Measurements from ENCODE around the gene INTU.

The INTU gene

DNA sequence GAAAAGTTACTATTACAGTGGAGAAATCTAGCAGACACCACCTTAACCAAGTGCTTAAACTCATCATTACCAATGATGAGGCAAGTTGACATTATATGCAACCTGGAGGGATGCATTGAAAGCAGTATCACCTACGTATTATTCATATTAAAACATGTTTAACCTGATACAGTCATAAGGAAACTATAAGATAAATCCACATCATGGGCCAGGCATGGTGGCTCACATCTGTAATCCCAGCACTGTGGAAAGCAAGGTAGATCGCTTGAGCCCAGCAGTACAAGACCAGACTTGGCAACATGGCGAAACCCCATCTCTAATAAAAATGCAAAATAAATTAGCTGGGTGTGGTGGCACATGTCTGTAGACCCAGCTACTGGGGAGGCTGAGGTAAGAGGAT lies 22.3 kb upstream of the INTU start:
- H3K4me1 ChIP-seq, result no peaks in the 10 kb centered on the region
- TF ChIP-seq Cebpa-rat (IDR thresholded peaks at IDR 0.05), result no peak
- no peaks in the 10 kb centered on the region for H4K20me1 ChIP-seq
- H3K36me3 ChIP-seq, result no peaks in the 10 kb centered on the region
- H3K4me2 ChIP-seq, result no peak overlapping the region
- no peak overlapping the region for H3K4me3 ChIP-seq
- H3K27ac ChIP-seq, result no peak overlapping the region
- H3K27me3 ChIP-seq, result no peaks in the 10 kb centered on the region
- H3K9ac ChIP-seq, result no peak overlapping the region
- H3K9me3 ChIP-seq, result no peaks in the 10 kb centered on the region

DNA sequence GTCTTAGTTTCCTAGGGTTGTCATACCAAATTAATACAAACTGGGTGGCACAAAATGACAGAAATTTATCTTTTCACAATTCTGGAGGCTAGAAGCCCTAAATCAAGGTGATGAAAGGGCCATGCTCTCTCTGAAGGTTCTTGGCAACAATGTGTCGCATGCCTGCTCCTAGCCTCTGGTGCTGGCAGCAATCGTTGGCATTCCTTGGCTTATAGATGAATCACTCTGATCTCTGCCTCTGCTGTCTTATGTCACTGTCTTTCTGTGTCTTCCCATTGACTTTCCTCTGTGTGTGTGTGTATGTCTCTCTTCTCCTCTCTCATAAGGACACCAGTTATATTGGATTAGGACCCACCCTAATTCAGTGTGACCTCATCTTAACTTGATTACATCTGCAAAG lies 15.9 kb upstream of the INTU start:
- no peaks in the 10 kb centered on the region for H3K36me3 ChIP-seq
- H3K4me1 ChIP-seq, result no peaks in the 10 kb centered on the region
- no peak overlapping the region for H3K4me3 ChIP-seq
- H3K9me3 ChIP-seq, result no peaks in the 10 kb centered on the region
- H4K20me1 ChIP-seq, result no peaks in the 10 kb centered on the region
- no peak overlapping the region for H3K27ac ChIP-seq
- no peaks in the 10 kb centered on the region for H3K27me3 ChIP-seq
- no peak overlapping the region for H3K4me2 ChIP-seq
- TF ChIP-seq Cebpa-rat (IDR thresholded peaks at IDR 0.05), result no peak
- no peak overlapping the region for H3K9ac ChIP-seq

DNA sequence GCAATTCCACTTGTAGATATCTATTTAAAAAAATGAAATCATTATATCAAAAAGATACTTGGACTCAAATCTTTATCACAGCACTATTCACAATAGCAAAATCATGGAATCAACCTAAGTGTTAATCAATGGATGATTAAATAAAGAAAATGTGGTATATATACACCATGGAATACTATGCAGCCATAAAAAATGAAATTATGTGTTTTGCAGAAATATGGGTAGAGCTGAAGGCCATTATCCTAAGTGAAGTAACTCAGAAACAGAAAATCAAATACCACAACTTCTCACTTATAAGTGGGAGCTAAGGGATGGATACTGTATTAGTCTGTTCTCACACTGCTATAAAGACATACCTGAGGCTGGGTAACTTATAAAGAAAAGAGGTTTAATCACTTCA lies 14.3 kb upstream of the INTU start:
- H3K27ac ChIP-seq, result no peak overlapping the region
- peaks cover 6% of the 10 kb centered on the region; the same call in 1 of the 2 replicates for H3K4me1 ChIP-seq
- H3K4me3 ChIP-seq, result no peak overlapping the region
- peaks cover 12% of the 10 kb centered on the region for H3K9me3 ChIP-seq
- no peak overlapping the region for H3K4me2 ChIP-seq
- no peaks in the 10 kb centered on the region for H4K20me1 ChIP-seq
- H3K36me3 ChIP-seq, result no peaks in the 10 kb centered on the region
- no peak overlapping the region for H3K9ac ChIP-seq
- H3K27me3 ChIP-seq, result no peaks in the 10 kb centered on the region
- no peak for TF ChIP-seq Cebpa-rat (IDR thresholded peaks at IDR 0.05)

DNA sequence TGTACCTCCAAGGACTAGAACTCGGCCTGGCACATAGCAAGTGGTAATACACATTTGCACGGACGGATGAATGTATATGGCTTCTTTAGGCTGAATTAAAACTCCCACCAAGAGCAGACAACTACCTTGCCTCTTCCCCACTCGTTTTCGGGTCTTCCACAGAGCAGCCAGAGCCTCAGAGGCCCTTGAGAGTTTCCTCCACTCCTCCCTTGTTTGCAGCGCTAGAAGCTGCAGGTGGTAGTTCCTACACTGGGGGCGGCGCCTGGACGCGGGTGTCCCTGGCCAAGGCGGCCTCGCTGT lies 10.2 kb upstream of the INTU start:
- Histone ChIP-seq H3K9me3 (peaks cover 14% of the 10 kb centered on the region), H3K27ac (no peak overlapping the region), H3K36me3 (no peaks in the 10 kb centered on the region), H3K27me3 (no peaks in the 10 kb centered on the region), H3K4me3 (no peak overlapping the region), H3K4me2 (no peak overlapping the region; the same call in 1 of the 2 replicates), H4K20me1 (no peaks in the 10 kb centered on the region), H3K4me1 (peaks cover 6% of the 10 kb centered on the region; the same call in 1 of the 2 replicates), H3K9ac (no peak overlapping the region)
- no peak for TF ChIP-seq Cebpa-rat (IDR thresholded peaks at IDR 0.05)

DNA sequence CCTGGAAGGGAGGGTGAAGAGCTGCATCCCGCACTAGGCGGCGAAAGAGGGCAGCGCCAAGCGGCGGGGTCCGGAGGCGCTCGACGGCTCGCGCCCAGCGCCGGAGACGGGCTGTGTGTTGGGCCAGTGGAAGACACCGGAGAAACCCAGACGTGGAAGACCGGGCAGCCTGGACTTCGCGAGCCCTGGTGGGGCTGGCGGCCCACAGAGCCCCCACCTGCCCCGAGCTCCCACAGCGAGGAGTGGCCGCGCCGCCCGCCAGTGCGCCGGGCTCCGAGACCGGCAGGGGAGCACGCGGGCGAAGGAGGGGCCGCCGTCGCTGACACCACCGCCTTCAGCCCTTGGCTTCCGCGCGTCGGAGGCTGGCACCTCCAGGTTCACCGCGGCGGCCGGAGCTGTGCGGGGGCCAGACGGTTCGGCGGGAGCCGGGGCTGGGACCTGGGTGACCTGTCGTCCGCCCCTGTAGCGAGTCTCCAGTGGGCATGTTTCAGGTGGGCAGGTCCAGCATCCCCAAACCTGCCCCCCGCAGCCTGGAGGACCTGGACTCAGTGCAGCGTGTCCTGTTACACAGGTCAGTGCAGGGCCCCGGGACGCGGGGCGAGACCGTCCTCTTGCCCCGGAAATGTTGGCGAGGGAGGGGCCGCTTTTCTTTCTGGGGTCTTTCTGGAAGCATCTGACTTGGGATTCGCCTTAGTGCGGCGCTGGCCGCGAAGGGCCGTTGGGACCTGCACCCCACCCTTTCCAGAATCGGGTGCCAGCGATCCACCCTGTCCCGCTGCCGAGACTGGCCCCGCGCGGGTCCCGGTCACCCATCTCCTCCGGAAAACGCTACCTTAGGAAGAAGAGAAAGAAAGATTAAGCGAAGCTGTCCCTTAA lies 9.6 kb upstream of the INTU start:
- Histone ChIP-seq H3K27me3 (no peaks in the 10 kb centered on the region), H4K20me1 (no peaks in the 10 kb centered on the region), H3K9me3 (peaks cover 14% of the 10 kb centered on the region), H3K4me2 (no peak overlapping the region), H3K36me3 (no peaks in the 10 kb centered on the region), H3K9ac (no peak overlapping the region), H3K4me1 (peaks cover 6% of the 10 kb centered on the region; the same call in 1 of the 2 replicates), H3K4me3 (no peak overlapping the region), H3K27ac (no peak overlapping the region)
- TF ChIP-seq Cebpa-rat (IDR thresholded peaks at IDR 0.05), result no peak

DNA sequence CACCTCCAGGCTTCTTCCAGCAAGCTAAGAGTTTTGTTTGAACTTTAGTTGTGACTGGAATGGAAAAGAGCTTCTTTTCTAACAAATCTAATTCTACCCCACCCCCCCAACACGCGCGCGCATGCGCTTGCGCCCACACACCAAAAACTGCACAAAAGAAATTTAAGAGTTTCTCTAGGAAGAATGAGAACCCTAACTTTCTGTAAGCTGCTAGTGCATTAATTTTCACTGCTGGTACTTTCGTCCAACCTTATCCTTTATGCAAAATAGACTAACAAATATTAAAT lies 9.0 kb upstream of the INTU start:
- Histone ChIP-seq H3K27ac (no peak overlapping the region), H3K4me3 (no peak overlapping the region), H4K20me1 (no peaks in the 10 kb centered on the region), H3K9me3 (peaks cover 14% of the 10 kb centered on the region), H3K36me3 (no peaks in the 10 kb centered on the region), H3K4me1 (peaks cover 6% of the 10 kb centered on the region; the same call in 1 of the 2 replicates), H3K4me2 (no peak overlapping the region), H3K9ac (no peak overlapping the region), H3K27me3 (no peaks in the 10 kb centered on the region)
- TF ChIP-seq Cebpa-rat (IDR thresholded peaks at IDR 0.05), result no peak

DNA sequence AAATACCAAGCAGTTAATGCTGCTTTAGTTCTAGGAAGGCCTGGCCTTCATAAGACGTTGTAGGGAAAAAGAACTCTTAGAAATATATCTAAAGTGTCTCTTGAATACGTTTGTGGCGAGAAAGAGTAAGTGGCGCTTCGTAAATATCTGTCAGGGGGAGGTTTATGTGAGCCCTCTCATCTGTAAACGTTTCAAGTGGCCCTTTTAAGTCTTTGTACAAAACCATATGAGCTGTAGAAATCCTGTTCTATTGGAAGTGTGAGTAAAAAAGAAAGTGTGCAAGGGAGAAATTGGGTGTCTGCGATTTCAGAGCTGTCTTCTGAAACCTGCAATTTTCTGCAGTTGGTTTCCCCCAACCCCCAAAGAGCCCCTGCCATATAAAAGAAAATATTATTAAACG lies 8.6 kb upstream of the INTU start:
- H3K27me3 ChIP-seq, result no peaks in the 10 kb centered on the region
- no peak for TF ChIP-seq Cebpa-rat (IDR thresholded peaks at IDR 0.05)
- peaks cover 6% of the 10 kb centered on the region; the same call in 1 of the 2 replicates for H3K4me1 ChIP-seq
- no peak overlapping the region for H3K9ac ChIP-seq
- no peaks in the 10 kb centered on the region for H4K20me1 ChIP-seq
- H3K9me3 ChIP-seq, result peaks cover 14% of the 10 kb centered on the region
- no peaks in the 10 kb centered on the region for H3K36me3 ChIP-seq
- H3K4me2 ChIP-seq, result no peak overlapping the region
- H3K27ac ChIP-seq, result no peak overlapping the region
- H3K4me3 ChIP-seq, result no peak overlapping the region

DNA sequence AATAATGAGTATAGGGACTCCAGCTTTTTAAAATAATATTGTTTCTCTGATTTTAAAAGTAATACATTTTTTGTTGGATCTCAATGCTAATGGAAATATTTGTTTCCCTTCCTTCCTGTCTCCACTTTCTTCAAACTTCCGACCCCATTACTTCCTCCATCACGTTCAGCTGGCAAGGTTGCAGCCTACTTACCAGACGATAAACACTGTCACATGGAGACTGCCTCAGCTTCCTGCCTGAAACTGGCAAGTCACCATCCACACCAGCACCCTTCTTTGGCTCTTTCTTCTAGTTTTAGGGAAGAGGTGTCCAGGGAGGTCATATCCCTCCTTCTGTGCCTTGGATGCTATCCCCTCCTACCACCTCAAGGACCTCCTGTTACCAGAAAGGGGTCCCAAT lies 3.4 kb upstream of the INTU start:
- Histone ChIP-seq H3K27ac (no peak overlapping the region), H4K20me1 (no peaks in the 10 kb centered on the region), H3K27me3 (no peaks in the 10 kb centered on the region), H3K9ac (no peak overlapping the region), H3K4me3 (no peak overlapping the region), H3K4me1 (no peaks in the 10 kb centered on the region), H3K36me3 (no peaks in the 10 kb centered on the region), H3K4me2 (no peak overlapping the region), H3K9me3 (peaks cover 6% of the 10 kb centered on the region; the same call in 1 of the 2 replicates)
- TF ChIP-seq Cebpa-rat (IDR thresholded peaks at IDR 0.05), result no peak

DNA sequence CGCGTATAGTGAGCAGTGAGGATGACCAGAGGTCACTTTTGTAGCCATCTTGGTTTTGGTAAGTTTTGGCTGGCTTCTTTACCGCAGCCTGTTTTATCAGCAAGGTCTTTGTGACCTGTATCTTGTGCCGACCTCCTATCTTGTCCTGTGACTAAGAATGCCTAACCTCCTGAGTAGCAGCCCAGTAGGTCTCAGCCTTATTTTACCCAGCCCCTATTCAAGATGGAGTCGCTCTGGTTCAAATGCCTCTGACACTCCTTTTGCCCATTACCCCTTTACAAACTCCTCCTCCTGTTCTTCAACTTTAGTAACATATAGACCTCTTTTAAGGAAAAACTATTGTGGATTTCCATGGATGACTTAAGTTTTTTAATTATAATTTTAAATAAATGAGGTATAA lies 2.6 kb upstream of the INTU start:
- no peaks in the 10 kb centered on the region for H3K4me1 ChIP-seq
- H3K36me3 ChIP-seq, result no peaks in the 10 kb centered on the region
- TF ChIP-seq Cebpa-rat (IDR thresholded peaks at IDR 0.05), result no peak
- no peaks in the 10 kb centered on the region for H4K20me1 ChIP-seq
- no peak overlapping the region for H3K4me3 ChIP-seq
- H3K4me2 ChIP-seq, result no peak overlapping the region
- H3K9me3 ChIP-seq, result peaks cover 6% of the 10 kb centered on the region; the same call in 1 of the 2 replicates
- no peak overlapping the region for H3K9ac ChIP-seq
- no peaks in the 10 kb centered on the region for H3K27me3 ChIP-seq
- no peak overlapping the region for H3K27ac ChIP-seq

DNA sequence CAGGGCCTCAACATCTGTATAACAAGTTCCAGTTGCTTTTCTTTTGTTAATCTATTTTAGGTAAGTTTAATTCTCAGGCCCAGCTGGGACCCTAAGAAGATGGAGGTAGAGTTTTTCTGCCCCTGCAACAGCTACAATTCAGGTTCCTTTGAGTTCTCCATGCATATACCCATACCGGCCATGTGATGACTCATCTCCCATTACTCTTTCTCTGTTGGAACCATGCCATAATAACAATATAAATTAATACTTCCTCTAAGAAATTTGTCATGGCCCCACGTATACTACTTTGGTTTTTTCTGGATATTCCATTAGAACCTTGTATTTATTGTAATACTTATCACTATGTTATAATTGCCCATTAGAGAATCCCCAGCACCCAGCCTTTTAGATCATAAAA lies 1.3 kb upstream of the INTU start:
- H3K27me3 ChIP-seq, result no peaks in the 10 kb centered on the region
- H3K4me2 ChIP-seq, result no peak overlapping the region
- H3K36me3 ChIP-seq, result no peaks in the 10 kb centered on the region
- H3K27ac ChIP-seq, result no peak overlapping the region
- no peak overlapping the region for H3K9ac ChIP-seq
- peaks cover 6% of the 10 kb centered on the region; the same call in 1 of the 2 replicates for H3K9me3 ChIP-seq
- no peaks in the 10 kb centered on the region for H4K20me1 ChIP-seq
- no peak overlapping the region for H3K4me3 ChIP-seq
- TF ChIP-seq Cebpa-rat (IDR thresholded peaks at IDR 0.05), result no peak
- no peaks in the 10 kb centered on the region for H3K4me1 ChIP-seq

DNA sequence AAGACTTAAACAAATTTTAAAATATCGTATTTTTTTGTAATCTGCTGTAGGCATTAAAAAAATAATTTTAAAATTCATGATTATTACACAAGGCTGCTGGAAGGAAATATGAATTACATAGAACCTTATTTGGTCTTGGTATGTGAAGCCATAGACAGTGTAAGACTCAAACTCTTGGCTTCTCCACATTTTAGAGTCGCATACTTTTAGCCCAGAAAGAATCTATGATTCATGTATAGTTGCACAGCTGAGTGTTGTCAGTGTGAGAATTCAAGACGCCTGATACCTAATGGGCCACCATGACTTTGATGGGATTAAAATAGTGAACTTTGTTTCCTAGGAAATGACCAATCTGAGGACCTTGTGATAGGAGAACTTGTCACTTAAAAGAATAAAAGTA lies 1.4 kb downstream of the INTU start:
- no peak overlapping the region for H3K27ac ChIP-seq
- H3K9me3 ChIP-seq, result peaks cover 6% of the 10 kb centered on the region; the same call in 1 of the 2 replicates
- H4K20me1 ChIP-seq, result no peaks in the 10 kb centered on the region
- H3K4me3 ChIP-seq, result no peak overlapping the region
- no peaks in the 10 kb centered on the region for H3K4me1 ChIP-seq
- no peak overlapping the region for H3K9ac ChIP-seq
- H3K4me2 ChIP-seq, result no peak overlapping the region
- no peaks in the 10 kb centered on the region for H3K27me3 ChIP-seq
- TF ChIP-seq Cebpa-rat (IDR thresholded peaks at IDR 0.05), result no peak
- no peaks in the 10 kb centered on the region for H3K36me3 ChIP-seq

Data from BLaER1 (cell line).